Neuron (in vitro differentiated cells): Measurements from ENCODE around the gene C1orf174.

ENCODE experiments used
- H2AFZ ChIP-seq: one replicate; pipeline ENCODE4 v1.6.1; 2013; ENCODE audit warnings: low read depth, mild to moderate bottlenecking, inconsistent platforms, low read length, moderate library complexity
- H3K27me3 ChIP-seq: one replicate; pipeline ENCODE4 v1.6.1; 2013; ENCODE audit warnings: low read length; ENCODE audit not compliant: insufficient read depth
- H3K36me3 ChIP-seq: one replicate; pipeline ENCODE4 v1.6.1; 2013; ENCODE audit warnings: low read length; ENCODE audit not compliant: insufficient read depth
- H3K4me1 ChIP-seq: one replicate; pipeline ENCODE4 v1.6.1; 2013; ENCODE audit warnings: low read length; ENCODE audit not compliant: insufficient read depth
- H3K4me3 ChIP-seq: 2 replicates; pipeline ENCODE4 v1.5.1; 2013; ENCODE audit warnings: mild to moderate bottlenecking, low read length, moderate library complexity
- H3K9me3 ChIP-seq: one replicate; pipeline ENCODE4 v1.6.1; 2013; ENCODE audit warnings: low read length

C1orf174 gene

GRCh38 chr1:3910857-3911845, 11.1 kb upstream of the C1orf174 start:
- Histone ChIP-seq H3K4me3 (no peak overlapping the region), H3K4me1 (peaks cover 25% of the 10 kb centered on the region), H3K9me3 (no peaks in the 10 kb centered on the region), H3K27me3 (no peaks in the 10 kb centered on the region), H3K36me3 (no peaks in the 10 kb centered on the region), H2AFZ (no peak overlapping the region)

GRCh38 chr1:3910049-3910731, 10.1 kb upstream of the C1orf174 start:
- no peaks in the 10 kb centered on the region for H3K9me3 ChIP-seq
- H2AFZ ChIP-seq = no peak overlapping the region
- no peaks in the 10 kb centered on the region for H3K36me3 ChIP-seq
- peaks cover 25% of the 10 kb centered on the region for H3K4me1 ChIP-seq
- H3K27me3 ChIP-seq = no peaks in the 10 kb centered on the region
- H3K4me3 ChIP-seq = no peak overlapping the region

GRCh38 chr1:3909615-3910014, 9.5 kb upstream of the C1orf174 start:
- Histone ChIP-seq H3K4me1 (peaks cover 25% of the 10 kb centered on the region), H3K27me3 (no peaks in the 10 kb centered on the region), H2AFZ (no peak overlapping the region), H3K4me3 (no peak overlapping the region), H3K36me3 (no peaks in the 10 kb centered on the region), H3K9me3 (no peaks in the 10 kb centered on the region)

- no peaks in the 10 kb centered on the region for H3K27me3 ChIP-seq
- peaks cover 25% of the 10 kb centered on the region for H3K4me1 ChIP-seq
- H3K36me3 ChIP-seq = no peaks in the 10 kb centered on the region
- no peak overlapping the region for H2AFZ ChIP-seq
- no peak overlapping the region for H3K4me3 ChIP-seq
- H3K9me3 ChIP-seq = no peaks in the 10 kb centered on the region
These were observed 8.9 kb upstream of the C1orf174 start for GRCh38 chr1:3908886-3909517.

GRCh38 chr1:3907621-3908165, 7.6 kb upstream of the C1orf174 start:
- H3K4me1 ChIP-seq = peaks cover 25% of the 10 kb centered on the region
- no peaks in the 10 kb centered on the region for H3K27me3 ChIP-seq
- H3K9me3 ChIP-seq = no peaks in the 10 kb centered on the region
- no peak overlapping the region for H2AFZ ChIP-seq
- H3K4me3 ChIP-seq = no peak overlapping the region
- H3K36me3 ChIP-seq = no peaks in the 10 kb centered on the region

- Histone ChIP-seq H3K4me1 (peaks cover 25% of the 10 kb centered on the region), H3K27me3 (no peaks in the 10 kb centered on the region), H3K4me3 (no peak overlapping the region), H3K9me3 (no peaks in the 10 kb centered on the region), H3K36me3 (no peaks in the 10 kb centered on the region), H2AFZ (no peak overlapping the region)
These were observed 7.0 kb upstream of the C1orf174 start for GRCh38 chr1:3907031-3907534.

GRCh38 chr1:3906672-3907020, 6.6 kb upstream of the C1orf174 start:
- no peaks in the 10 kb centered on the region for H3K36me3 ChIP-seq
- H3K27me3 ChIP-seq = no peaks in the 10 kb centered on the region
- H3K4me1 ChIP-seq = peaks cover 25% of the 10 kb centered on the region
- no peak overlapping the region for H2AFZ ChIP-seq
- H3K9me3 ChIP-seq = no peaks in the 10 kb centered on the region
- no peak overlapping the region for H3K4me3 ChIP-seq

- no peak overlapping the region for H3K4me3 ChIP-seq
- peaks cover 23% of the 10 kb centered on the region for H3K4me1 ChIP-seq
- H3K9me3 ChIP-seq = no peaks in the 10 kb centered on the region
- no peaks in the 10 kb centered on the region for H3K27me3 ChIP-seq
- no peak overlapping the region for H2AFZ ChIP-seq
- H3K36me3 ChIP-seq = no peaks in the 10 kb centered on the region
These were observed 6.0 kb upstream of the C1orf174 start for GRCh38 chr1:3905953-3906671.

GRCh38 chr1:3905266-3905952, 5.3 kb upstream of the C1orf174 start:
- Histone ChIP-seq H3K9me3 (no peaks in the 10 kb centered on the region), H3K27me3 (no peaks in the 10 kb centered on the region), H3K36me3 (no peaks in the 10 kb centered on the region), H3K4me3 (no peak overlapping the region), H2AFZ (no peak overlapping the region), H3K4me1 (peaks cover 20% of the 10 kb centered on the region)

- Histone ChIP-seq H3K4me3 (no peak overlapping the region), H3K9me3 (no peaks in the 10 kb centered on the region), H3K27me3 (no peaks in the 10 kb centered on the region), H2AFZ (no peak overlapping the region), H3K36me3 (no peaks in the 10 kb centered on the region), H3K4me1 (peaks cover 14% of the 10 kb centered on the region)
These were observed 4.7 kb upstream of the C1orf174 start for GRCh38 chr1:3904843-3905185.

- Histone ChIP-seq H3K9me3 (no peaks in the 10 kb centered on the region), H3K27me3 (no peaks in the 10 kb centered on the region), H2AFZ (no peak overlapping the region), H3K36me3 (no peaks in the 10 kb centered on the region), H3K4me1 (peaks cover 13% of the 10 kb centered on the region), H3K4me3 (no peak overlapping the region)
These were observed 4.2 kb upstream of the C1orf174 start for GRCh38 chr1:3904006-3904842.
